SK-N-SH (cell line): ENCODE results near the gene TM7SF3.

Experiments
- EP300 ChIP-seq, 2 experiments: IDR thresholded peaks; 2 replicates each; pipeline versions ENCODE4 v1.4.0 to v1.6.1; 2012; ENCODE audit warnings: borderline replicate concordance in 1 of 2, low read depth in 1 of 2, low read length in 1 of 2
- GABPA ChIP-seq: IDR thresholded peaks from 2 replicates; pipeline ENCODE4 v1.4.0; 2012; ENCODE audit warnings: low read depth, mild to moderate bottlenecking
- GATA2 ChIP-seq: sonication (generic); formaldehyde crosslinking; IDR thresholded peaks from 2 replicates; pipeline ENCODE4 v1.5.0; 2020; ENCODE audit warnings: mild to moderate bottlenecking, missing genetic modification reagents
- RCOR1 ChIP-seq: fragments of 150-350 bp; IDR thresholded peaks from 2 replicates; pipeline ENCODE4 v1.6.1; 2017; ENCODE audit warnings: antibody characterized with exemption, low read length
- TF ChIP-seq, protein P1 (sequence below): fragments of 200-600 bp; sonication (generic); IDR thresholded peaks from 2 replicates; pipeline ENCODE4 v1.6.1; 2017; ENCODE audit warnings: antibody characterized with exemption, mild to moderate bottlenecking, moderate library complexity
- TF ChIP-seq, protein P2 (sequence below): IDR thresholded peaks from 2 replicates; pipeline ENCODE4; 2012

DNA sequence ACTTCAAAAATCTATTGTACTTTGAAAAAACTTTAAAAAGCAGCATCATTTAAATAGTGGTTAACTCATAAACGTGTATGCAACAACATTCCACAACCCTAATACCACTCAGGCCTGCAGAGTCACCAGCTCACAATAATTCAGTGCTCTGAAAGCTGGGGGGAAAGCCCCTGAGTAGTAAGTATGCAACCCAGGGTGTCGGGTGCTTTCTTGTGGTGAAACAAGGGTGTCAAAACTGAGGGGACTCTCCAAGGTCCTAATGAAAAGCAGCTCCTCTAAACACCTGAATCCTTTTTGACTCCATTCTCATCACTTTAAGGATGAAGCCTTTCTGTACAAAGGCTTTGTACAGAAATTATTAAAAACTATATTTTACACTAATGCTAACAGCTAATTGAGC is 42.2 kb downstream of the TM7SF3 start:
- TF ChIP-seq GABPA (no peak), EP300 (IDR thresholded peaks at IDR 0.05; ENCODE audit: borderline replicate concordance in 1 of 2, low read depth in 1 of 2, low read length in 1 of 2) (no peak), GATA2 (no peak), RCOR1 (no peak)
- TF ChIP-seq, protein P1, sequence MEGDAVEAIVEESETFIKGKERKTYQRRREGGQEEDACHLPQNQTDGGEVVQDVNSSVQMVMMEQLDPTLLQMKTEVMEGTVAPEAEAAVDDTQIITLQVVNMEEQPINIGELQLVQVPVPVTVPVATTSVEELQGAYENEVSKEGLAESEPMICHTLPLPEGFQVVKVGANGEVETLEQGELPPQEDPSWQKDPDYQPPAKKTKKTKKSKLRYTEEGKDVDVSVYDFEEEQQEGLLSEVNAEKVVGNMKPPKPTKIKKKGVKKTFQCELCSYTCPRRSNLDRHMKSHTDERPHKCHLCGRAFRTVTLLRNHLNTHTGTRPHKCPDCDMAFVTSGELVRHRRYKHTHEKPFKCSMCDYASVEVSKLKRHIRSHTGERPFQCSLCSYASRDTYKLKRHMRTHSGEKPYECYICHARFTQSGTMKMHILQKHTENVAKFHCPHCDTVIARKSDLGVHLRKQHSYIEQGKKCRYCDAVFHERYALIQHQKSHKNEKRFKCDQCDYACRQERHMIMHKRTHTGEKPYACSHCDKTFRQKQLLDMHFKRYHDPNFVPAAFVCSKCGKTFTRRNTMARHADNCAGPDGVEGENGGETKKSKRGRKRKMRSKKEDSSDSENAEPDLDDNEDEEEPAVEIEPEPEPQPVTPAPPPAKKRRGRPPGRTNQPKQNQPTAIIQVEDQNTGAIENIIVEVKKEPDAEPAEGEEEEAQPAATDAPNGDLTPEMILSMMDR, result no peak
- TF ChIP-seq, protein P2, sequence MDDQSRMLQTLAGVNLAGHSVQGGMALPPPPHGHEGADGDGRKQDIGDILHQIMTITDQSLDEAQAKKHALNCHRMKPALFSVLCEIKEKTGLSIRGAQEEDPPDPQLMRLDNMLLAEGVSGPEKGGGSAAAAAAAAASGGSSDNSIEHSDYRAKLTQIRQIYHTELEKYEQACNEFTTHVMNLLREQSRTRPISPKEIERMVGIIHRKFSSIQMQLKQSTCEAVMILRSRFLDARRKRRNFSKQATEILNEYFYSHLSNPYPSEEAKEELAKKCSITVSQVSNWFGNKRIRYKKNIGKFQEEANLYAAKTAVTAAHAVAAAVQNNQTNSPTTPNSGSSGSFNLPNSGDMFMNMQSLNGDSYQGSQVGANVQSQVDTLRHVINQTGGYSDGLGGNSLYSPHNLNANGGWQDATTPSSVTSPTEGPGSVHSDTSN, result no peak
